ENCODE data around the gene SPECC1. TPM values are rescaled to one million over a fixed set of nuclear protein-coding genes. Genes with fewer than 3 reads are reported as not detected.

Gene SPECC1
- total and polyA plus RNA-seq, 10 of the 15 experiments (the other 5 are each of a cell fraction or from before 2014, with no cell fraction given): 6.4 to 40.6 (median 23.9) TPM

DNA sequence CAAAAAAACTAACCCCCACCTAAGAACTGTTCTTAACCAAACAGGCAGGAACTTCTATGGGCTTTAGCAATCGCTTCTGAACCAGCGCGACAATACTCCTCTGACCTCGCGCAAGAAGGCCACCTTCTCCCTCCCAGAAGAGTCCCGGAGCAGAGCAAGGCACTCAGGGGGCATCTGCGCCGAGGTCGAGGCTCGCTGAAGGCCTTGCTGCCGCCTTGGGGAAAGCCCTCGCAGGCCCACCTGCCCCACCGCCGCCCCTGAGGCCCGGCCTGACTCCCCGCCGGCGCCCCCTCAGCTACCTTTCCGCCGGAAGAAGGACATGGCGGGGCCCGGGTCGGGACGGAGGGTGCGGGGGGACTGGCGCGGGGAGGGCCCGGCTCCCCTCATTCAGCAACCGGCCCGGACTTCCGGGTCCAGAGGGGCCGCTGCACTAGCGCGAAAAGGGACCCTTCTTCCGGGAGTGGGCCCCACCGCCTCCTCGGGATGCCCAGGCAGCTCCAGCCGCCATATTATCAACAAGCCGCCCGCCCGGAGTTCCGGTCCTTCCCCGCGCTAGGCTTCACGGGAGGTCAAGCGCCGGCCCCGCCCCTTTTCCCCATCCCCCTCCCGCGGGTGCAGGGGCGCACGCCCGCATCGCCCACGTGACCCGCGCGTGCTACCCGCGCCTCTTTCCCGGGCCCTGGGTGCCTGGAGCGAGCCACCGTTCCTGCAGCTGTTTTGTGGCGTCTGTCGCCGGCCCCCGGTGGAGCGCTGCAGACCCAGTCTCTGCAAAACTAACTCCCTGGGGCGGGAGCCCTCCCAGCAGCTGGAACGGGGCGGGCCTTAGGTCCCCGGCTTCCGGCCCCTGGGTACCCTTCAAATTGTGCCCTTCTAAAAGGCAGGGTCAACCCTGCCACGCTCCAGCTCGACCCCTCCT is 31.6 kb upstream of the SPECC1 start, which contains the start of gene AKAP10 (continued):
- TF ChIP-seq, protein P1, sequence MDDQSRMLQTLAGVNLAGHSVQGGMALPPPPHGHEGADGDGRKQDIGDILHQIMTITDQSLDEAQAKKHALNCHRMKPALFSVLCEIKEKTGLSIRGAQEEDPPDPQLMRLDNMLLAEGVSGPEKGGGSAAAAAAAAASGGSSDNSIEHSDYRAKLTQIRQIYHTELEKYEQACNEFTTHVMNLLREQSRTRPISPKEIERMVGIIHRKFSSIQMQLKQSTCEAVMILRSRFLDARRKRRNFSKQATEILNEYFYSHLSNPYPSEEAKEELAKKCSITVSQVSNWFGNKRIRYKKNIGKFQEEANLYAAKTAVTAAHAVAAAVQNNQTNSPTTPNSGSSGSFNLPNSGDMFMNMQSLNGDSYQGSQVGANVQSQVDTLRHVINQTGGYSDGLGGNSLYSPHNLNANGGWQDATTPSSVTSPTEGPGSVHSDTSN (IDR thresholded peaks at IDR 0.05; ENCODE audit: insufficient replicate concordance, low read depth, low read length): no peak
- TF ChIP-seq JUNB (IDR thresholded peaks at IDR 0.05) (no peak), TCF12 (IDR thresholded peaks at IDR 0.05; ENCODE audit: low read depth, low read length) (peak; percentile 4; the same call in 1 of the 2 replicates), BCL11A (IDR thresholded peaks at IDR 0.05; ENCODE audit: low read depth, low read length) (0 out of 2 replicates have a peak, but pooled peaks have one; percentile 15), SREBF1 (IDR thresholded peaks at IDR 0.05; ENCODE audit: low read length) (no peak), LARP7 (IDR thresholded peaks at IDR 0.05) (peak; percentile 50; the same call in 1 of the 2 replicates), NFIC (IDR thresholded peaks at IDR 0.05; ENCODE audit: low read depth, low read length) (peak; percentile 24; the same call in 1 of the 2 replicates), PAX5 (IDR thresholded peaks at IDR 0.05; ENCODE audit: borderline replicate concordance, low read depth, low read length) (peak; percentile 63; the same call in 1 of the 2 replicates), NFYA (IDR thresholded peaks at IDR 0.05; ENCODE audit: borderline replicate concordance, low read depth, low read length) (no peak), ASH2L (IDR thresholded peaks at IDR 0.05; ENCODE audit: borderline replicate concordance, low read depth) (no peak), NBN (IDR thresholded peaks at IDR 0.05) (0 out of 2 replicates have a peak, but pooled peaks have one; percentile 24), MXI1 (IDR thresholded peaks at IDR 0.05; ENCODE audit: low read depth, low read length) (peak; percentile 0; the same call in 1 of the 2 replicates), RBBP5 (conservative IDR thresholded peaks at IDR 0.05) (no peak), IKZF2 (IDR thresholded peaks at IDR 0.05) (peak; percentile 41 to 68; a peak in 3 of 4 replicates), POLR2AphosphoS5 (IDR thresholded peaks at IDR 0.05; ENCODE audit: low read length) (peak; percentile 82), SIN3A (IDR thresholded peaks at IDR 0.05; ENCODE audit: low read depth, low read length) (peak; percentile 67), WRNIP1 (IDR thresholded peaks at IDR 0.05; ENCODE audit: borderline replicate concordance, low read depth, low read length) (no peak), PAX8 (IDR thresholded peaks at IDR 0.05) (no peak), BRCA1 (IDR thresholded peaks at IDR 0.05; ENCODE audit: low read depth, low read length) (no peak), EED (IDR thresholded peaks at IDR 0.05; ENCODE audit: low read depth) (no peak; the same call in 1 of the 2 replicates), RAD21 (IDR thresholded peaks at IDR 0.05; ENCODE audit: insufficient read depth, low read depth, low read length) (no peak)
- TF ChIP-seq, protein P2, sequence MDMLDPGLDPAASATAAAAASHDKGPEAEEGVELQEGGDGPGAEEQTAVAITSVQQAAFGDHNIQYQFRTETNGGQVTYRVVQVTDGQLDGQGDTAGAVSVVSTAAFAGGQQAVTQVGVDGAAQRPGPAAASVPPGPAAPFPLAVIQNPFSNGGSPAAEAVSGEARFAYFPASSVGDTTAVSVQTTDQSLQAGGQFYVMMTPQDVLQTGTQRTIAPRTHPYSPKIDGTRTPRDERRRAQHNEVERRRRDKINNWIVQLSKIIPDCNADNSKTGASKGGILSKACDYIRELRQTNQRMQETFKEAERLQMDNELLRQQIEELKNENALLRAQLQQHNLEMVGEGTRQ (IDR thresholded peaks at IDR 0.05; ENCODE audit: borderline replicate concordance, low read depth, low read length): peak; percentile 85
- TF ChIP-seq, protein P3, sequence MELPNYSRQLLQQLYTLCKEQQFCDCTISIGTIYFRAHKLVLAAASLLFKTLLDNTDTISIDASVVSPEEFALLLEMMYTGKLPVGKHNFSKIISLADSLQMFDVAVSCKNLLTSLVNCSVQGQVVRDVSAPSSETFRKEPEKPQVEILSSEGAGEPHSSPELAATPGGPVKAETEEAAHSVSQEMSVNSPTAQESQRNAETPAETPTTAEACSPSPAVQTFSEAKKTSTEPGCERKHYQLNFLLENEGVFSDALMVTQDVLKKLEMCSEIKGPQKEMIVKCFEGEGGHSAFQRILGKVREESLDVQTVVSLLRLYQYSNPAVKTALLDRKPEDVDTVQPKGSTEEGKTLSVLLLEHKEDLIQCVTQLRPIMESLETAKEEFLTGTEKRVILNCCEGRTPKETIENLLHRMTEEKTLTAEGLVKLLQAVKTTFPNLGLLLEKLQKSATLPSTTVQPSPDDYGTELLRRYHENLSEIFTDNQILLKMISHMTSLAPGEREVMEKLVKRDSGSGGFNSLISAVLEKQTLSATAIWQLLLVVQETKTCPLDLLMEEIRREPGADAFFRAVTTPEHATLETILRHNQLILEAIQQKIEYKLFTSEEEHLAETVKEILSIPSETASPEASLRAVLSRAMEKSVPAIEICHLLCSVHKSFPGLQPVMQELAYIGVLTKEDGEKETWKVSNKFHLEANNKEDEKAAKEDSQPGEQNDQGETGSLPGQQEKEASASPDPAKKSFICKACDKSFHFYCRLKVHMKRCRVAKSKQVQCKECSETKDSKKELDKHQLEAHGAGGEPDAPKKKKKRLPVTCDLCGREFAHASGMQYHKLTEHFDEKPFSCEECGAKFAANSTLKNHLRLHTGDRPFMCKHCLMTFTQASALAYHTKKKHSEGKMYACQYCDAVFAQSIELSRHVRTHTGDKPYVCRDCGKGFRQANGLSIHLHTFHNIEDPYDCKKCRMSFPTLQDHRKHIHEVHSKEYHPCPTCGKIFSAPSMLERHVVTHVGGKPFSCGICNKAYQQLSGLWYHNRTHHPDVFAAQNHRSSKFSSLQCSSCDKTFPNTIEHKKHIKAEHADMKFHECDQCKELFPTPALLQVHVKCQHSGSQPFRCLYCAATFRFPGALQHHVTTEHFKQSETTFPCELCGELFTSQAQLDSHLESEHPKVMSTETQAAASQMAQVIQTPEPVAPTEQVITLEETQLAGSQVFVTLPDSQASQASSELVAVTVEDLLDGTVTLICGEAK (IDR thresholded peaks at IDR 0.05; ENCODE audit: borderline replicate concordance): peak; percentile 72
